ENCODE results near the gene METTL3.
A peak's percentile ranks its signal among the peaks of the same experiment; 100 is the strongest.

METTL3 gene

GRCh38 chr14:21526672-21527317 is 15.7 kb upstream of the METTL3 start:
- no peak for DNase-seq

GRCh38 chr14:21525962-21526671 is 15.0 kb upstream of the METTL3 start, which contains the start of gene SALL2:
TSS of gene SALL2 (minus strand) at chr14:21526346. CDS start at chr14:21526127, 219 bp downstream.
- DNase-seq: no peak

- DNase-seq: no peak
Measured at GRCh38 chr14:21525571-21525961, 14.4 kb upstream of the METTL3 start.

- no peak for DNase-seq
Measured at GRCh38 chr14:21524575-21525490, 13.7 kb upstream of the METTL3 start.

- DNase-seq: no peak
Measured at GRCh38 chr14:21523203-21523602, 12.1 kb upstream of the METTL3 start.

GRCh38 chr14:21521501-21521900 is 10.4 kb upstream of the METTL3 start:
- DNase-seq: no peak

- DNase-seq: no peak
Measured at GRCh38 chr14:21520767-21521166, 9.6 kb upstream of the METTL3 start.

GRCh38 chr14:21518725-21519124 is 7.6 kb upstream of the METTL3 start:
- DNase-seq: no peak

- no peak for DNase-seq
Measured at GRCh38 chr14:21514341-21514740, 3.2 kb upstream of the METTL3 start.

GRCh38 chr14:21509432-21510143 is 1.6 kb downstream of the METTL3 start:
- DNase-seq: no peak

- no peak for DNase-seq
Measured at GRCh38 chr14:21506557-21506956, 4.6 kb downstream of the METTL3 start.

- peak in 1 of 2 donors; percentile 8 for DNase-seq
Measured at GRCh38 chr14:21505012-21505553, 6.1 kb downstream of the METTL3 start.

- DNase-seq: no peak
Measured at GRCh38 chr14:21503376-21503775, 7.8 kb downstream of the METTL3 start.

- no peak for DNase-seq
Measured at GRCh38 chr14:21501568-21501967, 9.6 kb downstream of the METTL3 start.

- DNase-seq: peak; percentile 32 to 44
Measured at GRCh38 chr14:21498540-21499526, 12.3 kb downstream of the METTL3 start.

- DNase-seq: no peak
Measured at GRCh38 chr14:21496453-21496852, 14.7 kb downstream of the METTL3 start.

GRCh38 chr14:21494902-21495762 is 16.0 kb downstream of the METTL3 start:
- DNase-seq: no peak

GRCh38 chr14:21486640-21487087 is 24.5 kb downstream of the METTL3 start:
- DNase-seq: no peak

GRCh38 chr14:21476925-21477681 is 34.0 kb downstream of the METTL3 start, which contains the start of the genes RAB2B and TOX4:
TSS of gene RAB2B (minus strand) at chr14:21476959. CDS start at chr14:21476872, 87 bp downstream.
TSS of gene TOX4 (plus strand) at chr14:21477195. CDS start at chr14:21477279, 84 bp downstream.
- peak; percentile 98 to 99 for DNase-seq
